Measurements from ENCODE around the gene MCUR1.

MCUR1 gene

GRCh38 chr6:13762611-13763441 is 51.5 kb downstream of the MCUR1 start:
- Histone ChIP-seq H3K36me3 (replicated peaks) (no peaks in the 10 kb centered on the region), H3K4me3 (no peak overlapping the region), H3K9me3 (no peaks in the 10 kb centered on the region), H3K4me1 (peaks cover 19% of the 10 kb centered on the region), H3K27me3 (ENCODE audit: low read depth) (no peaks in the 10 kb centered on the region)
- in situ Hi-C loops (cut with MboI; ENCODE audit: low sequenced_read_pairs), result no loop called here
- no peak for DNase-seq (ENCODE audit: low spot score in 2 of 2)

- Histone ChIP-seq H3K36me3 (replicated peaks) (no peaks in the 10 kb centered on the region), H3K27me3 (ENCODE audit: low read depth) (no peaks in the 10 kb centered on the region), H3K4me3 (no peak overlapping the region), H3K9me3 (no peaks in the 10 kb centered on the region), H3K4me1 (peaks cover 7% of the 10 kb centered on the region)
- no peak for DNase-seq (ENCODE audit: low spot score in 2 of 2)
- in situ Hi-C loops (cut with MboI; ENCODE audit: low sequenced_read_pairs), result no loop called here
Observed at GRCh38 chr6:13761361-13762036, 52.9 kb downstream of the MCUR1 start.

GRCh38 chr6:13760307-13761304 is 53.8 kb downstream of the MCUR1 start:
- no peak for DNase-seq (ENCODE audit: low spot score in 2 of 2)
- no peaks in the 10 kb centered on the region for H3K36me3 ChIP-seq (replicated peaks)
- H3K9me3 ChIP-seq, result no peaks in the 10 kb centered on the region
- H3K4me1 ChIP-seq, result peaks cover under 1% of the 10 kb centered on the region; the same call in 1 of the 2 replicates
- no peaks in the 10 kb centered on the region for H3K27me3 ChIP-seq (ENCODE audit: low read depth)
- in situ Hi-C loops (cut with MboI; ENCODE audit: low sequenced_read_pairs), result no loop called here
- H3K4me3 ChIP-seq, result no peak overlapping the region

GRCh38 chr6:13759025-13759424 is 55.3 kb downstream of the MCUR1 start:
- H3K36me3 ChIP-seq (replicated peaks), result no peaks in the 10 kb centered on the region
- no peaks in the 10 kb centered on the region for H3K9me3 ChIP-seq
- H3K4me3 ChIP-seq, result no peak overlapping the region
- no peak for DNase-seq (ENCODE audit: low spot score in 2 of 2)
- in situ Hi-C loops (cut with MboI; ENCODE audit: low sequenced_read_pairs), result no loop called here
- no peaks in the 10 kb centered on the region for H3K27me3 ChIP-seq (ENCODE audit: low read depth)
- H3K4me1 ChIP-seq, result no peaks in the 10 kb centered on the region

GRCh38 chr6:13754644-13755043 is 59.7 kb downstream of the MCUR1 start:
- Histone ChIP-seq H3K4me1 (no peaks in the 10 kb centered on the region), H3K4me3 (no peak overlapping the region), H3K36me3 (replicated peaks) (no peaks in the 10 kb centered on the region), H3K27me3 (ENCODE audit: low read depth) (no peaks in the 10 kb centered on the region), H3K9me3 (no peaks in the 10 kb centered on the region)
- DNase-seq (ENCODE audit: low spot score in 2 of 2), result no peak
- in situ Hi-C loops (cut with MboI; ENCODE audit: low sequenced_read_pairs), result no loop called here

GRCh38 chr6:13743736-13744127 is 70.6 kb downstream of the MCUR1 start:
- Histone ChIP-seq H3K4me3 (no peak overlapping the region), H3K36me3 (replicated peaks) (no peaks in the 10 kb centered on the region), H3K27me3 (ENCODE audit: low read depth) (no peaks in the 10 kb centered on the region), H3K9me3 (no peaks in the 10 kb centered on the region), H3K4me1 (no peaks in the 10 kb centered on the region)
- no peak for DNase-seq (ENCODE audit: low spot score in 2 of 2)
- in situ Hi-C loops (cut with MboI; ENCODE audit: low sequenced_read_pairs), result no loop called here

- H3K27me3 ChIP-seq (ENCODE audit: low read depth), result no peaks in the 10 kb centered on the region
- no peak overlapping the region for H3K4me3 ChIP-seq
- H3K9me3 ChIP-seq, result no peaks in the 10 kb centered on the region
- no peaks in the 10 kb centered on the region for H3K36me3 ChIP-seq (replicated peaks)
- in situ Hi-C loops (cut with MboI; ENCODE audit: low sequenced_read_pairs), result no loop called here
- H3K4me1 ChIP-seq, result no peaks in the 10 kb centered on the region
- no peak for DNase-seq (ENCODE audit: low spot score in 2 of 2)
Observed at GRCh38 chr6:13742961-13743735, 71.2 kb downstream of the MCUR1 start.

- H3K36me3 ChIP-seq (replicated peaks), result no peaks in the 10 kb centered on the region
- H3K9me3 ChIP-seq, result no peaks in the 10 kb centered on the region
- no peaks in the 10 kb centered on the region for H3K4me1 ChIP-seq
- in situ Hi-C loops (cut with MboI; ENCODE audit: low sequenced_read_pairs), result no loop called here
- DNase-seq (ENCODE audit: low spot score in 2 of 2), result no peak
- no peak overlapping the region for H3K4me3 ChIP-seq
- H3K27me3 ChIP-seq (ENCODE audit: low read depth), result no peaks in the 10 kb centered on the region
Observed at GRCh38 chr6:13741365-13741764, 73.0 kb downstream of the MCUR1 start.
